C4-2B (cell line): Measurements from ENCODE around the gene EFCAB5.
A peak's percentile ranks its signal among the peaks of the same experiment; 100 is the strongest.
"Not testable (repeated sequence)": the region's sequence is repeated elsewhere in the genome, so short reads cannot be mapped to it uniquely, and the experiment has no call there.

ENCODE experiments used
- H3K27ac ChIP-seq: fragments of 450-650 bp; 2 replicates; pipeline ENCODE4 v1.5.1; 2017
- CTCF ChIP-seq: fragments of 450-650 bp; conservative IDR thresholded peaks from 2 replicates; pipeline ENCODE4 v1.5.1; 2017; ENCODE audit warnings: mild to moderate bottlenecking
- ZFX ChIP-seq: fragments of 450-650 bp; IDR thresholded peaks from 2 replicates; pipeline ENCODE4 v1.6.1; 2017

The EFCAB5 gene

GRCh38 chr17:29941334-29941733 is at the start of gene EFCAB5:
TSS of gene EFCAB5 (plus strand) at chr17:29941634. CDS start at chr17:29941797, 163 bp downstream.
- no peak within 1 kb of the TSS for H3K27ac ChIP-seq
- TF ChIP-seq ZFX = no peak
- TF ChIP-seq CTCF = no peak

- no peak overlapping the region for H3K27ac ChIP-seq
- no peak for TF ChIP-seq CTCF
- TF ChIP-seq ZFX = no peak
Measured at GRCh38 chr17:29892201-29892600, 49.2 kb upstream of the EFCAB5 start.

- not testable (repeated sequence) for H3K27ac ChIP-seq
Measured at GRCh38 chr17:29897136-29897535, 44.3 kb upstream of the EFCAB5 start.

- H3K27ac ChIP-seq = no peak overlapping the region
- TF ChIP-seq CTCF = no peak
- no peak for TF ChIP-seq ZFX
Measured at GRCh38 chr17:29903471-29903870, 38.0 kb upstream of the EFCAB5 start.

GRCh38 chr17:29905086-29905878 is 36.2 kb upstream of the EFCAB5 start:
- TF ChIP-seq ZFX (no peak), CTCF (no peak)
- H3K27ac ChIP-seq = peak overlapping the region; percentile 1; the same call in 1 of the 2 replicates

GRCh38 chr17:29905879-29906167 is 35.6 kb upstream of the EFCAB5 start:
- peak overlapping the region; percentile 1; the same call in 1 of the 2 replicates for H3K27ac ChIP-seq
- TF ChIP-seq ZFX = no peak
- no peak for TF ChIP-seq CTCF

- TF ChIP-seq ZFX (no peak), CTCF (no peak)
- H3K27ac ChIP-seq = no peak overlapping the region
Measured at GRCh38 chr17:29906969-29907368, 34.5 kb upstream of the EFCAB5 start.
